KG1 (cell line): ENCODE data around the gene TNS2.

Source experiments
- DNase-seq: peaks from one replicate; lab custom pipeline; 2025; lab: John Stamatoyannopoulos, UW

The TNS2 gene

GRCh38 chr12:53113951-53114350 is 64.1 kb downstream of the TNS2 start:
- no peak for DNase-seq
